ENCODE measurements around the gene DIAPH2.
"Not testable (repeated sequence)": the region's sequence is repeated elsewhere in the genome, so short reads cannot be mapped to it uniquely, and the experiment has no call there.

Gene DIAPH2

GRCh38 chrX:96684339-96685209 is at the start of gene DIAPH2:
DIAPH2 (plus strand) TSS chrX:96684842.
- no peak for DNase-seq

DNA sequence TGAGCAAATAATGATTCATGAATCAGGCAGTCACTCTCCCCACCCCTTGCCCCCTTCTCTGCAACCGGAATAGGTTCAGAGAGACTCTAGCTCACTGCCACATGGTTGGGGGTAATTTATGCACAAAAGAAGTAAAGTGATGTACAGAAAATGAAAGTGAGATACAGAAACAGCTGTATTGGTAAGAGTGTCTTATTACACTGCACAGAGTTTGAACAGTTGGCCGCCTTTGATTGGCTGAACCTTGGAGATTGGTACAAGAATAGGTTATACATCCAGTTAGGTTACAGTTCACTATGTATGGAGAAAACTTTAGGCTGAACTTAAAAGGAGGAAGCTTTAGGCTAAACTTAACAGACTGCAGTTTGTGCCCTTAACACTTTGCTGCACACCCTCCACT is 34.6 kb upstream of the DIAPH2 start:
- no peak for DNase-seq

DNA sequence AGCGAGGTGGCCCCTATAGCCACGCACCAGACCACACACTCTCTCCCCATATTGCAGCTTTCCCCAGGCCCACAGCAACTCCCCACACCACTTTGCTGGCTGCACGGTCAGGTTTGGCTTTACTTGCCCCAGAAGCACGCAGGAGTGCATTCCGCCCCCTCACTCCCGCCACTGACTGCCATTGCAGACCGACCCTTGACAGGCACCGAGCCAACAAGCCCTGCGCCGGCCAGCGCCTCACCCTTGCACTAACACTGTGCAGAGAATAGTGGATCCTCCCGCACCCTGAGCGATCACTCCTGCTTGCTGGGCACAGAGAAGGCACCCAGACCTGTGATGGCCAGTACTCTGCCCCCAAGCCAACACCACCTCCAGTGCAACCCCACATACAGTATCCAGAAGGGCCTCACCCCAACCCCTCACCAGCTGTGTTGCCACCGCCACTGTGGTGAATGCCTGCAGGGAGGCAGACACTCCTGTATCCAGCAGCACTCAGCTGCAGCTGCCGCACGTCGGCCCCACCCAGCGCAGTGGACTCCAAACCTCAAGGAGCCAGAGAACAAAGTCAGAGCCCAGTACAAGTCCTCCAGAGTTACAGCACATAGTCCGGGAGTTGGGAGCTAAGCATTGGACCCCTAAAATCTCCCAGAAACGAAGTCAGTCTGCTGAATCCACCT is 28.6 kb upstream of the DIAPH2 start:
- DNase-seq = no peak

- no peak for DNase-seq
These were observed 2.1 kb upstream of the DIAPH2 start for GRCh38 chrX:96682516-96682915.

GRCh38 chrX:96683997-96684338 is 674 bp upstream of the DIAPH2 start:
- no peak for DNase-seq

DNA sequence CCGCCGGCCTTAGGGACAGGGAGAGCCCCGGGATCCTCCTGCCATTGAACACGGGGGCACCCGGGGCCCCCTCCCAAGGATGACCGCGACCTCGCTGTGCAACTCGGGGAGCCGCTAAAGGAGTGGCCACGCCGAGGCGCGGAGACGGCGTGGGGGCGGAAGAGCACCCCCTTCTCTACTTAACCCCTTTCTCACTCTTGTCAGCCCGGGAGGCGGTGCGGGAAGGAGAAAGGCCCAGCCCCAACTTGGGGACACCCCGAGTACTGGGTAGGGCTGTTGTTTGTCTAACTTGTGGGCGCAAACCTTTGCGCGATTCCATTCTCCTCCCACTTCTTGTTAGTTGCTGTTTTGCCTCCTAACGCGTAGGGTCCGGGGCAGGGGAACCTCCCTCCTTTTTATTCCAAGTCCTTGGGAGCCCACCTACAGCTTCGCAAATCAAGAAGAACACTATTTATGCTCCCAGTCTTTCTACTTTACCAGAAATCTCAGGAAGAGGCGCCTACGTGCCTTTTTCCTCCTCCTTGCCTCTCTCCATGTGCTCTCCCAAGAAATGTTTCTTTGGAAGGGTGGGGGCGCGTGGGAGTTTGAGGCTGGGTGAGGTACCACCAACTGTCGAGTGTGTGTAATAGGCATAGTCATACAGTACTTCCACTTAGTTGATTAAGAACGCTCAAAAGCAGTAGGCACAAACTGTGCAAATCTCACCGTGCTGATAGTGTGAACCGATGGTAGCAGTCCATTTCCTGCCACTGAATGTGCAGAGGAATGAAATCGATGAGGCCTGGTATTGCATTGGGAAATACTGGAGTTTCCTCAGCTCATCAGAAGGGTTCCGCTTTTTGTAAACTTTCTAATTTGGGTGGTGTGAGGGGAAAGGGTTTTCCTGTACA is 813 bp downstream of the DIAPH2 start:
- DNase-seq = no peak

DNA sequence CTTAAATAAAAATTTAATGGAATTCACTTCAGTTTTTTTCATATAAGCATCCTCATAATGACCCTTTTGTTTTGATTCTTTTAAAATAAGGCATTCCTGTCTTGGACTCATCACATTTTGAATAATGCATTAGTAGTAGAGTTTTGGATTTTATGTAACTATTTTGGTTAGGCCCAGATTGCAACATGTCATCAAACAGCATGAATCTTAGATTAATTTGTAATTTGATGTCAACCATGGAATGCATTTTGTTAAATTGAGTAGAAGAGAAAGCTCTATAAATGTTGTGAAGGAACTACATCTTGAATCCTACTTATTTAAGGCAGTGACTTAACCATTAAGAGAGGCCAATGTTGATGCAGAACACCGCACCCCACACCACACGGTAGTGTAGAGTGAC is 3.1 kb downstream of the DIAPH2 start:
- no peak for DNase-seq

GRCh38 chrX:96688789-96689188 is 4.1 kb downstream of the DIAPH2 start:
- no peak for DNase-seq

DNA sequence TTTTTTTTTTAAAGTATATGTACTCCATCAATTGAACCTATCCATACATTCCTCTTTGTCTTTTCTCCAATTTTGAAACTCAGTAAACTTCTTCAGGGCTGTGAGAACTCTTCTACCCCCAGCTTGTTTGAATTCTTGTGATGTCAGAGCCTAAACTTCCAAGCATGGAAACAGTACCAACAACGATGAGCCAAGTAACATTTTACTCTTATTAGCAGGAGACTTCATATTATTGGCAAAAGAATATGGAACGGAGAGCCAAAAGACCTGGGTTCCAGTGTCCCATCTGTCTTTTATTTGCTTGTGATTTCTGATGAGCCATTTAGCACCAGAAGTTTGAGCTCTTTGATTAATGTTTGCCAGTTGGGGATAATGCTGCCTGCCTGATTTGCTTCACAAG is 5.3 kb downstream of the DIAPH2 start:
- DNase-seq = no peak

DNA sequence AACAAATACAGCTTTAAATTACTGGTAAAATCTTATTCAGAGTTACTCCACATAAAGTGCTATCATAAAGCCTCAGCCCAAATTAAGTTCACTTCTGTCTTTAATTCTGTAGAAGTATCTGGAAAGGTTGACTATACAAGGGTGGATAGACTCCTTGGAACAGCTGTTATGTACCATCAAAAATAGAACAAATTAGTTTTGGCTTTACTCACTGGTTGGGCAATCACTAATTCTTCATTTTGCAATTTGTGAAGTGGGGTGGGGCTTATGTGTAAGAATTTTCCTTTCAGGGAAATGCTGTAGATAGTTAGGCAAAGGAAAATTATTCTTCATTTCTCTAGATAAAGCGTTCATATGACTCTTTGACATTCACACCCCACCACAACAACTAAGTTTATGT is 7.8 kb downstream of the DIAPH2 start:
- no peak for DNase-seq

DNA sequence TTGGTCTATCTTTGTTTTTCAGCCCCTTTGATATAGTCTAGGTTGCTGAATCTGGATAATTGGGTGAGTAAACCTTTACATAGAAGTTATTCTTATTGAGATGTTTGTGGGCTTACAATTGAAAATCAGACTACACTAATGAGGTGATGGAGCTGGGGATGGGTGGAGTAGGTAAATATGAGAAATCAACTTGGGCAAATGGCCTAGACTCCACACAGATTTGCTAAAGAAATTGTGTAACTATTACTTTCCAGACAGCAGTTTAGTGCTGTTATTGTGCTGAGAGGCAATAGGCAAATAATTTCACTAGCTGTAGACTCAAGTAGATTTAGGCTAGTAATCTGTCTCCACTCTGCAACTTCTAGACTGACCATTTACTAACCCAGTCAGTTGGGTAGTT is 8.2 kb downstream of the DIAPH2 start:
- no peak for DNase-seq

GRCh38 chrX:96693407-96693806 is 8.8 kb downstream of the DIAPH2 start:
- no peak for DNase-seq

DNA sequence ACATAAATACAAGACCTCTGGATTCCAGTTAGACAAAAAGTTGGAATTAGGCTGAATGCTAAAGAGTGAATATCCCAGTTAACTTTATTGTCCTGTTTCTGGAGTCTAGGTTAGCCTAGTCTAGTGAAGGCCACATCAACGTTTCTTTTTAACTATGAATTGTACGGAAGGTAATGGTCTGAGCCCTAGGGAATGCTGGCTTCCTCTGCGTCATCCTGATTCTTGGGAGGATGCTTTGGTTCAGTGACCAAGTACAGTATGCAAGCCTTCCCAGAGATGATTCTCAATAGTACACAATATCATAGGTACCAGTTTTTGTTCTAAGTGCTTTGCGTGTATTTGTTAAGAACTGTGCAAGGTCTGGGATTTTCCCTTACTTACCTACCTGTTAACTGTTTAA is 11.8 kb downstream of the DIAPH2 start:
- DNase-seq = no peak

DNA sequence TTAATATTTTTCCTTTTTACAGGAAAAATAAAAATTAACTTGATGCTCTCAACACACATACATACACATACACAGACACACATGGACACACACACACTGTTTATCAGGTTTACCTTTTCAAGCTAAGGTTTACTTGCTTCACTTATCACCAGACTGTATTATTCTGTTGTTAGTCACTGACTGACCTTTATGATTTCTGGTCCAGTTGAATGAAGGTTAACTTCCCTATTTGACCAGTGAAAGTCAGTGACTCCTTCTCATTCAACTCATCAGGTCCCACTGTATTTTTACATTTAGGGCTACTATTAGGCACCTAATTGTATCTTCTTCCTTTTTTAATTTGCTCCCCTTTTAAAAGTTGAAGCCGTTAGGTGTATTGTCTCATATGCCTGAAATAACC is 16.0 kb downstream of the DIAPH2 start:
- DNase-seq = no peak

DNA sequence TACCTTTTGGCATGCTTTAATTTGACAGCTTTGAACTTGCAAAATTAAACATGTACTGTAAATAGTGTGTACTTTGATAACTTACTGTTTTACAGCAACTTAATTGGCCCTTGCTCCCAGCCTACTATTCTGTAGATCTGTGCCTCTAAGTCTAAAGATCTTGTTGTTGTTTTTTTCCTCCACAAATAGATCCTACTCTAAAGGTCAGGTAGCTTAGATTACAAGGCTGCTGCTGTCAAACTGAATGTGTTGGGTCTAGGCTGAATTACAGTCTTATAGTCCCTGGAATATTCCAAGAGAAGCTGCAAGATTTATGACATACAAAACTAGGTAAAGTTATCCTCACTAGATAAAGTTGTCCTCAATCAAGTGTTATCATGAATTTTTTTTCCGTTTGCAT is 18.7 kb downstream of the DIAPH2 start:
- DNase-seq = no peak

- DNase-seq = no peak
These were observed 19.2 kb downstream of the DIAPH2 start for GRCh38 chrX:96703816-96704215.

DNA sequence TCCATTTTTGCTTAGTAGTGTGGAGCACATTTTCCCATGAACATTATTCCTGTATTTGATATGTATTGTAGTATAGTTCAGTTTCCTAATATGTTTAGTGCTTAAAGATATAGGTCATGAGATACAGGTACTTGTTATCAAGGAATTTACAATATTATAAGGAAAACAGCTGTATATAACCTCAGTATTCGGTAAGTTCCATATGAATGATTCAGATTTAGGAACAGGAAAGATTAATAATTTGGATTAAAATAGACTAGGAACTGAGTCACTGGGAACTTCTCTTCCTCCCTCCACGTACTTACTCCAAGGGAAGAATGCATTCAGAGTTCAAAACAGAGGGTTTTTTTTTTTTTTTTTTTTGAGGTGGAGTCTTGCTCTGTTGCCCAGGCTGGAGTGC is 20.0 kb downstream of the DIAPH2 start:
- no peak for DNase-seq

- DNase-seq = no peak
These were observed 21.3 kb downstream of the DIAPH2 start for GRCh38 chrX:96705905-96706304.

DNA sequence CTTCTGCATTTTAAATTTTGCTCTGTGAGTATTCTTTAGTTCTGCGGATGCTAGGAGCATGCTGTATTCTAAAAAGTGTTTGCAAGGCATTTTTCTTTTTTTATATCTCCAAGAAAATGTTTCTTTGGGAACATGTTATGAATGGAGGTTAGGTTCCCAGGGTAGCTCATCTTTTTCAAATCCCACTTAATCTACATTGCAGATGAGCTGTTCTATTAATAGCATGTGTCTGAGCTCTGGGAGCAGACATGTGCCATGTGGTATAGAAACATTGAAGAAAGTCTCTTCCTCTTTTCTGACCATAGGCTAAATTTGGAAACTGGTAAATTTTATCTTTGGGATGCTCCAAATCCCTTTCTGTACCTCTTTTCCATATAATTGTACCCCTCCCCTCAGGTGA is 23.2 kb downstream of the DIAPH2 start:
- no peak for DNase-seq

GRCh38 chrX:96710031-96710430 is 25.4 kb downstream of the DIAPH2 start:
- no peak for DNase-seq

DNA sequence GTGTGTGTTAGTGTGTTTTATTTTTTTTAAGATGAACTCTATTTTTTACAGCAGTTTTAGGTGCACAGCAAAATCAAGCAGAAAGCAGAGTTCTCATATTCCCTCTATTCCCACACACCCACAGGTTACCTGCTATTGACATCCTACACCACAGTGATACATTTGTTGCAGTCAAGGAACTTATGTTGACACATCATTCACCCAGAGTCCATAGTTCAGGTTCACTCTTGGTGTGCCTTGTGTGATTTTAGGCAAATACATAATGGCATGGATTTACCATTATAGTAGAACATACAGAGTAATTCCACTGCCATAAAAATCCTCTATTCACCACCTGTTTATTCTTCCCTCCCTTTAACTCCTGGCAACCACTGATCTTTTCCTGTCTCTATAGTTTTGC is 28.7 kb downstream of the DIAPH2 start:
- DNase-seq = no peak

- DNase-seq = not testable (repeated sequence)
These were observed 29.8 kb downstream of the DIAPH2 start for GRCh38 chrX:96714393-96714792.

- no peak for DNase-seq
These were observed 30.8 kb downstream of the DIAPH2 start for GRCh38 chrX:96715481-96715880.
